C4-2B (cell line): Measurements from ENCODE around the gene GAA.

Source experiments
- H3K27ac ChIP-seq: fragments of 450-650 bp; 2 replicates; pipeline ENCODE4 v1.5.1; 2017
- CTCF ChIP-seq: fragments of 450-650 bp; conservative IDR thresholded peaks from 2 replicates; pipeline ENCODE4 v1.5.1; 2017; ENCODE audit warnings: mild to moderate bottlenecking
- ZFX ChIP-seq: fragments of 450-650 bp; IDR thresholded peaks from 2 replicates; pipeline ENCODE4 v1.6.1; 2017

The GAA gene

GRCh38 chr17:80063830-80064585 is 37.4 kb upstream of the GAA start:
- peak overlapping the region; percentile 11 for H3K27ac ChIP-seq
- TF ChIP-seq ZFX (no peak), CTCF (no peak)

- peak overlapping the region; percentile 11 for H3K27ac ChIP-seq
- TF ChIP-seq ZFX (no peak), CTCF (no peak)
These were observed 36.7 kb upstream of the GAA start for GRCh38 chr17:80064696-80065095.

GRCh38 chr17:80065478-80066170 is 35.8 kb upstream of the GAA start:
- H3K27ac ChIP-seq = peak overlapping the region; percentile 96
- TF ChIP-seq CTCF = no peak
- TF ChIP-seq ZFX = no peak

GRCh38 chr17:80067393-80067986 is 33.9 kb upstream of the GAA start:
- TF ChIP-seq CTCF (no peak), ZFX (no peak)
- peak overlapping the region; percentile 96 for H3K27ac ChIP-seq

- H3K27ac ChIP-seq = peak overlapping the region; percentile 96
- no peak for TF ChIP-seq CTCF
- TF ChIP-seq ZFX = no peak
These were observed 32.8 kb upstream of the GAA start for GRCh38 chr17:80068301-80069222.

GRCh38 chr17:80070375-80071115 is 30.8 kb upstream of the GAA start:
- H3K27ac ChIP-seq = peak overlapping the region; percentile 96
- TF ChIP-seq CTCF (no peak), ZFX (no peak)
